ENCODE data around the gene NME7.
"Not testable (repeated sequence)": the region's sequence is repeated elsewhere in the genome, so short reads cannot be mapped to it uniquely, and the experiment has no call there.

The NME7 gene

DNA sequence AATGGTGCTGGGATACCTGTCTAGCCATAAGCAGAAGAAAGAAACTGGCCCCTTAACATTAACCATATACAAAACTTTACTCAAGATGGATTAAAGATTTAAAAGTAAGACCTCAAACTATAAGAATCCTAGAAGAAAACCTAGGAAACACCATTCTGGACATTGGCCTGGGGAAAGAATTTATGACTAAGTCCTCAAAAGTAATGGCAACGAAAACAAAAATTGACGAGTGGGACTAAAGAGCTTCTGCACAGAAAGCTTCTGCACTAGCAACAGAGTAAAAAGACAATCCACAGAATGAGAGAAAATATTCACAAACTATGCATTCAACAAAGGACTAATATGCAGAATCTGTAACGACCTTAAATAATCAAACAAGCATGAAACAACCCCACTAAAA is 66.7 kb downstream of the NME7 start:
- DNase-seq = no peak

DNA sequence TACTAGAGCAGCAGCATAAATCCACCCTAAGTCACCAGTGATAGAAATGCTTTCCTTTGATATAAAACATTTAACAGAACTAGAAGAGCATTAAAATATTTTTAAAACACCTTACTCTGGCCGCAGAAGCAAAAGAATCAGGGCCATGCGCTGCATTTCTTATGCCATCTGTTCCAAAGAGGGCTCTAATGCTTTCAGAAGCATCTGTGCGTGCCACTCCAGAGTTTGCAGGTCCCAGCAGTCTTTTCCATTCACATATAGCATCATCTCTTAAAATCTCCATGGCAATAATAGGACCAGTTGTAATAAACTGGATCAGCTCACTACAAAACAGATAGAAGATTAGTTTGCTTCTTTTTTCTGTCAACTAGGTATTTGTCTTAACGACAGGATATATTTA is 69.2 kb downstream of the NME7 start:
- no peak for DNase-seq

GRCh38 chr1:169295846-169296245 is 71.8 kb downstream of the NME7 start:
- DNase-seq = no peak

DNA sequence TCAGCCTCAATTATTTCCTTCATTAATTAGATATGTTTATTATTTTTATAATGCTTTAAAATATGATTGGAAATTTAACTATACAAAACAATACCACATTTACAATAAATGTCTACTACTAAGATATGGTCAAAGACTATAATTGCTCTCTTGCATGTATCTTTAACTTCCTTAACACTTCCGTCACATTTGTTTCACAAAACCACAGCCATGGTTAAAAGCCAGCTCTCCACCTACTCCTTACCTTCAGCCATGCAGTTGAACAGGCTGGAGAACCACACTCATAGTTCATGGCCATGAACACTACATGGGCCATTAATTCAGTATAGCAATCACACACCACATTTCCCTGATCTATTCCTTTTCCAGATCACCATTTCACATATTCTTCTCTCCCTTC is 72.2 kb downstream of the NME7 start:
- DNase-seq = no peak

DNA sequence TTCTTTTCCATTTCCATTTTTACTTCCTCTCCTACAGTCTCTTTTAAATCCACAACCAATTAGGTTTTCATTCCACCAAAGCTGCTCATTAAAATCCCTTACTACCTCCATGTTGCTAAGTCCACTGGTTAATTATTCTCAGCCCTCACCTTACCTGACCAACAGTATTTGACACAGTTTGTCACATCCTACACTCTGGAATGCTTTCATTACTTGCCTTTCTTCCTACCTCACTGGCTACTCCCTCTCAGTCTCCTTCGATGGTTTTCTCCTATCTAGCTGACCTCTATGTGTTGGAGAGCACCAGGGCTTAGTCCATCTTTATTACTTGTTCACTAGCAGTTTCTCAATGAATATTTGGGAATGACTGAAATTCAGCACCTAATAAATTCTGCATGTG is 78.6 kb downstream of the NME7 start:
- DNase-seq = no peak

- no peak for DNase-seq
Measured at GRCh38 chr1:169288011-169288414, 79.6 kb downstream of the NME7 start.

GRCh38 chr1:169287280-169287679 is 80.3 kb downstream of the NME7 start:
- no peak for DNase-seq

DNA sequence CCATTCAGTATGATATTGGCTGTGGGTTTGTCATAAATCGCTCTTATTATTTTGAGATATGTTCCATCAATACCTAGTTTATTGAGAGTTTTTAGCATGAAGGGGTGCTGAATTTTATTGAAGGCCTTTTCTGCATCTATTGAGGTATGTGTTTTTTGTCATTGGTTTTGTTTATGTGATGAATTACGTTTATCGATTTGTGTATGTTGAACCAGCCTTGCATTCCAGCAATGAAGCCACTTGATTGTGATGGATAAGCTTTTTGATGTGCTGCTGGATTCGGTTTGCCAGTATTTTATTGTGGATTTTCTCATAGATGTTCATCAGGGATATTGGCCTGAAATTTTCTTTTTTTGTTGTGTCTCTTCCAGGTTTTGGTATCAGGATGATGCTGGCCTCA is 86.0 kb downstream of the NME7 start:
- not testable (repeated sequence) for DNase-seq

- DNase-seq = no peak
Measured at GRCh38 chr1:169271098-169271497, 96.5 kb downstream of the NME7 start.

GRCh38 chr1:169266133-169266532 is 101.5 kb downstream of the NME7 start:
- no peak for DNase-seq

- DNase-seq = no peak
Measured at GRCh38 chr1:169263059-169263458, 104.5 kb downstream of the NME7 start.

DNA sequence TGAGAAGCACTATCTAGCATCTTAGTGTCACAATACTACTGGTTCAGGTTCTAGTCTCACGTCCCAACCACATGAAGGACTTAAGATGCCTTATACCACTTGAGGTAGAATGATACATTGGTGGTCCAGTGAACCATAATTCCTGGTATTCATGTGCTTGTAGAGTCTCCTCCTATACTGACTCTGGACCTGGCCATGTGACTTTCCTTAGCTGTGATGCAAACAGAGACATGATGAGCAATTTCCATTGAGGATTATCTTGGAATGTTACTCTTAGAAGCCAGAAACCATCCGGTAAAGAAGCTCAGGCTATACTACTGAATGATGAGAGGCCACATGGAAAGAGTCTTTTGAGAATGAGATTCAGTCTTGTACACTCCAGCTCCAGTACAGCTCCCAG is 105.7 kb downstream of the NME7 start:
- DNase-seq = no peak

- DNase-seq = no peak
Measured at GRCh38 chr1:169260478-169261151, 107.0 kb downstream of the NME7 start.

DNA sequence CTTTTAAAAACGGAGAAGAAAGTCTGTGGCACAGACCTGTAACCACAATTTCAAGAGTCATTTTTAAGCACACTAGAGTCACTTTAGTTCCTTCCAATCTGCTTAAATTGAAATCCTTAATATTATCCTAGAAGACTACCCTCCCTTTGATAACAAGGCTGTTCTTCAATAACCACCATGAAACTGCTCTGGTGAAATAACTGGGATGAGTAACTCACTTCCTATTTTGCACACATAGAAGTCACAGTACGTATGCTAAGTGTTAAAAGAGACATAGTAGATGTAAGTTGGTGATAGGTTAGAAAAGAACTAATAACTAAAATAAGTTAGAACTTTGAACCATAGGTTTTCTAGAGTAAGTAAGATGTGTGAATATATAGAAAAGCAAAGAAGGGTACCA is 107.8 kb downstream of the NME7 start:
- no peak for DNase-seq

DNA sequence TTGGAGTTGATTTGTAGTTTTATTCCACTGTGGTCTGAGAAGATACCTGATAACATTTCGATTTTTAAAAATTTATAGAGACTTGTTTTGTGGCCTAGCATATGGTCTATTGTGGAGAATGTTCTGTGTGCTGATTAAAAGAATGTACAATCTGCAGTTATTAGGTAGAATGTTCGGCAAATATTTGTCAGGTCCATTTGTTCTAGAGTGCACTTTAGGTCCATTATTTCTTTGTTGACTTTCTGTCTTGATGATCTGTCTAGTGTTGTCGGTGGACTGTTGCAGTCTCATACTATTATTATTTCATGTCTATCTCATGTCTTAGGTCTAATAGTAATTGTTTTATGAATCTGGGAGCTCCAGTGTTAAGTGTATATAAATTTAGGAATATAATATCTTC is 116.8 kb downstream of the NME7 start:
- DNase-seq = no peak

DNA sequence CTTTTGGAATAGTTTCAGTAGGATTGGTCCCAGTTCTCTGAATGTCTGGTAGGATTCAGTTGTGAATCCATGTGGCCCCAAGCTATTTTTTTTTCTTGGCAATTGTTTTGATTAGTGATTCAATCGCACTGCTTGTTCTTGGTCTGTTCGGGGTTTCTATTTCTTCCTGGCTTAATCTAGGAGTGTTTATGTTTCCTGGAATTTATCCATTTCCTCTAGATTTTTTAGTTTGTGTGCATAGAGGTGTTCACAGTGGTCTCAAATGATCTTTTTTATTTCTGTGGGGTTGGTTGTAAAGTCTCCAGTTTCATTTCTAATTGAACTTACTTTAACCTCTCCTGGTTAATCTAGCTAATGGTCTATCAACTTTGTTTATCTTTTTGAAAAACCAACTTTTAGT is 117.6 kb downstream of the NME7 start:
- DNase-seq = no peak

DNA sequence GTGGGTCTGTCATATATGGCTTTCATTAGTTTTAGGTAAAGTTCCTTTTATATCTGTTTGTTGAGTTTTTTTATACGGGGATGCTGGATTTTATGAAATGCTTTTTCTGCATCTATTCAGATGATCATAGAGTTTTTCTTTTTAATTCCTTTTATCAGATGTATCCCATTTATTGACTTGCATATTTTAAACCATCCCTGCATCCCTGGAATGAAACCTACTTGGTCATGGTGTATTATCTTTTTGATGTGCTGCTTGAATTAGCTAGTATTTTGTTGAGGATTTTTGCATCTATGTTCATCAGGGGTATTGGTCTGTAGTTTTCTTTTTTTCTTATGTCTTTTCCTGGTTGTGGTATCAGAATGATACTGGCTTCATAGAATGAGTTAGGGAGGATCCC is 118.0 kb downstream of the NME7 start:
- DNase-seq = no peak

DNA sequence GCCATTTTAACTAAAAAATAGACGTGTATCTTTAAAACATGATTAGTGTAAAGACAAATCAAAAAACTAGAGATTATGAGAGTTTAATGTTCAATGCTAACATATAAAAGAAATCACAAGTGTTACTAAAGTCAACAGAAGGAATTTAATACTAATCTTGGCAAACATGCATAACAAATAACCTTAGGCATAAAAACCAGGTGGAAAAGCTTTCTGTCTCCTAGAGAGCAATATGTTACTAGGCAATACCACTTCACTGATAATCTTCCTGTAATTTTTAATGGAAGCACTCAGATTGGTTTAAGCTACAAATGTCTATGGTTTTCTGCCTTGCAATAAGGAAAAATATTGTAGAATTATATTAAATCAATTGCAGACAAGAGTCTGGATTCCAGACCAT is 121.9 kb downstream of the NME7 start:
- no peak for DNase-seq

DNA sequence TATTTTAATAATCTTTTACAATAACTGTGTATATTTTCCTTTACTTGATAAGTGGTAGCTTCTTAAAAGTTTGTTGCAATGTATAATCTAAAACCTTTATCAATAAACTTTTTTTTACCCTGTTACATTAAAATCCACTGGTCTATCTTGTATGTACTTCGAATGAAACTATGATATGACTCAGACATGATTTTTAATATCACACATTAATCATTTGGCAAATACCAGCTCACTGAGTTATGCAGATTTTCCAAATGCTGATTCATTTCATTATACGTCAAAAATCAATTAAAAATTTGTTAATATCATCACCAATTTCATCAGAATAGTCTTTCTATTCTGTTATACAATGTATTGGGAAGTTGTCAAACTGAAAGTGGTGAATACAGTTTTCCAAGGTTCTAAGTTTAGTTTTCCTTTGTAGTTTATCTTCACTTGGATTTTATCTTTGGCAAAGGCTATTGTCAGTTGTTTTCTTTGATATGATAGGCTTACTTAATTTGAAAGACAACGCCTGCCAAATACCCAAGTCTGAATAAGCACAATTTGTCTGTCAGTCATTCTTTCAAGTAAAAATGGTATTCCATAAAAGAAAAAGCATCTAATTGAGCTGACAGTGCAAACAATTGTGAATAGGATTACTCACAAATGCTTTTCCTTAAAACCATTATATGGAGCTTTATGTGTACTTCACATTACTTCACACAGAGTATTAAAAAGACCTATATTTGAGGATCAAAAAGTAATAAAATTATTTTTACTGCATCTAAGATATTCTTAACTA is 127.0 kb downstream of the NME7 start:
- no peak for DNase-seq

DNA sequence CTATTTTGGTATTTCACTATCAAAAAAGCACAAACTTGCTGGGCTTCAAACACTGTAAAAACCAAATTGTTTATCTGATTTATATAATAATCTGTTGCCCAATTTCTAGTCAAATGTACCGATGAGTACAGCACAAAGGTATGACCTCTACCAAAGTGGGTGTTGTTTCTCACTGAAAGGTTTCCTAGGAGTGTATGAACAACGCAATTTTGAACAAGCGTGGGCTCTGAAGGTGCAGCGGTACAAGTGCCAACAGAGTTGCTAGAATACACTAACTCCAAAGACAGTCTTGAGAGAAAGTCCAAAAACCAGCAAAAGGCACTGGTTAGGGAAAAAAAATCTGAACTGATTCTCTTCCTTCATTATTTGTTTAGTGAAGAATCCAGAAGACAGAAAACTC is 130.7 kb downstream of the NME7 start:
- DNase-seq = no peak

DNA sequence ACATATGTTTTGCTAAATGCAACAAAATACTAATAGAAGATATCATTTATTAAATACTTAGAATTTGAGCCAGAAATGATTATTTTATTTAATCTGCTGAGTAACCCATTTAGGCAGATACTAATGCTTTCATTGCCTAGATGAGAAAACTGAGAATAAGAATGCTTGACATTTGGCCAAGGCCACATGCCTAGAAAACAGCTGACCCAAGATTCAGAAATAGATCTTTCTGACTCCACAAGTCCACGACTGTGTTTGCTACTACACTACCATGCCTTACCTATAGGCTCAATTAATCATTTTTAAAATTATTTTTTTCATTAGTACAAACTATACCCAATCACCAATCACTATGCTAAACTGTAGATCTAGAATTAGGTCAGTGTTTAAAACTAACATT is 131.5 kb downstream of the NME7 start:
- DNase-seq = no peak

- DNase-seq = no peak
Measured at GRCh38 chr1:169235568-169235967, 132.0 kb downstream of the NME7 start.

GRCh38 chr1:169234780-169235179 is 132.8 kb downstream of the NME7 start:
- DNase-seq = no peak

GRCh38 chr1:169217636-169218035 is 150.0 kb downstream of the NME7 start:
- no peak for DNase-seq

DNA sequence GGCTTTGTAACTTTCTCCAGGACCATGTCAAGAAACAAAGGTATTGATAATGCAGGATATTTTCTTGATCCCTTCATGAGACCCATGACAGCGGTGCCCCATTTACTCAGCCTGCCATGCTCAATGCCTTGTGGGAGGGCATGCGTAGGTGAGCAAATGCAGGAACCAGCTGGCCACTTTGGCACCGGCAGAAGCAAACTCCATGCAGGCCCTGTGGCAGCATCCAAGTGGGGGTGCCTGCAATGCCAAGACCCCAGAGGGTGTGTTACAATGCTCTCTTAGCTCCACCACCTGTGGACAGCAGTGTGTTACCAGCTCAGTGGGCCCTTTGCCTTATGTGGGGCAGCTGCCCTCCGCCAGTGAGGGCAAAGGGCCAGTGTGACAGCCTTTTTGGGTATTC is 153.0 kb downstream of the NME7 start:
- no peak for DNase-seq
